Measurements from ENCODE around the gene HMGXB3.
A peak's percentile ranks its signal among the peaks of the same experiment; 100 is the strongest.

- TF ChIP-seq, protein P1, sequence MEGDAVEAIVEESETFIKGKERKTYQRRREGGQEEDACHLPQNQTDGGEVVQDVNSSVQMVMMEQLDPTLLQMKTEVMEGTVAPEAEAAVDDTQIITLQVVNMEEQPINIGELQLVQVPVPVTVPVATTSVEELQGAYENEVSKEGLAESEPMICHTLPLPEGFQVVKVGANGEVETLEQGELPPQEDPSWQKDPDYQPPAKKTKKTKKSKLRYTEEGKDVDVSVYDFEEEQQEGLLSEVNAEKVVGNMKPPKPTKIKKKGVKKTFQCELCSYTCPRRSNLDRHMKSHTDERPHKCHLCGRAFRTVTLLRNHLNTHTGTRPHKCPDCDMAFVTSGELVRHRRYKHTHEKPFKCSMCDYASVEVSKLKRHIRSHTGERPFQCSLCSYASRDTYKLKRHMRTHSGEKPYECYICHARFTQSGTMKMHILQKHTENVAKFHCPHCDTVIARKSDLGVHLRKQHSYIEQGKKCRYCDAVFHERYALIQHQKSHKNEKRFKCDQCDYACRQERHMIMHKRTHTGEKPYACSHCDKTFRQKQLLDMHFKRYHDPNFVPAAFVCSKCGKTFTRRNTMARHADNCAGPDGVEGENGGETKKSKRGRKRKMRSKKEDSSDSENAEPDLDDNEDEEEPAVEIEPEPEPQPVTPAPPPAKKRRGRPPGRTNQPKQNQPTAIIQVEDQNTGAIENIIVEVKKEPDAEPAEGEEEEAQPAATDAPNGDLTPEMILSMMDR (IDR thresholded peaks at IDR 0.05) = peak; percentile 87 to 96 (median 94)
- no peak for TF ChIP-seq POLR2A (IDR thresholded peaks at IDR 0.05)
Measured at GRCh38 chr5:149990518-149991376, 9.8 kb upstream of the HMGXB3 start.

All from heart left ventricle (tissue), 13 donors.